HG03378 (cell line): ENCODE data around the gene CRYAB.
A peak's percentile ranks its signal among the peaks of the same experiment; 100 is the strongest.
"Not testable (repeated sequence)": the region's sequence is repeated elsewhere in the genome, so short reads cannot be mapped to it uniquely, and the experiment has no call there.

Experiments used
- ATAC-seq: cut with Tn5 transposase; IDR thresholded peaks from one replicate; pipeline ENCODE4 v1.9.1; 2021; ENCODE audit warnings: mild to moderate bottlenecking, moderate library complexity; ENCODE audit not compliant: unreplicated experiment

The CRYAB gene

DNA sequence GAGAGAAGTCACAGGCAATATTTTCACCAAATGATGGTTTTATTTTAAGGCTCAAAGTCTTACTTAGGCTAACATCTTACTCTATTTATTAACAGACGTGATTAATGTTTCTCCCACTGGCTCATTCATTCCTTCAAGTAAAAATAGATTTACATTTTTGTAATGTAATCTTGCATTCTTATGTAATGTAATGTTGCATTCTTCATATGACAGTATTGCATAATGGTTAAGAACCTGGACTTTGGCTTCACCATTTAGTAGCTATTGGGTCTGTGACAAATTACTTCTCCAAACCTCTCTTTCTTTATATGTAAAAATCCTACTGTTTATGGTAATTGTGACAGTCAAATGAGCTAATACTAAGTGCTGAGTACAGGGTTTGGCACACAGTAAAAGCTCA, 22.3 kb upstream of the CRYAB start:
- no peak for ATAC-seq

DNA sequence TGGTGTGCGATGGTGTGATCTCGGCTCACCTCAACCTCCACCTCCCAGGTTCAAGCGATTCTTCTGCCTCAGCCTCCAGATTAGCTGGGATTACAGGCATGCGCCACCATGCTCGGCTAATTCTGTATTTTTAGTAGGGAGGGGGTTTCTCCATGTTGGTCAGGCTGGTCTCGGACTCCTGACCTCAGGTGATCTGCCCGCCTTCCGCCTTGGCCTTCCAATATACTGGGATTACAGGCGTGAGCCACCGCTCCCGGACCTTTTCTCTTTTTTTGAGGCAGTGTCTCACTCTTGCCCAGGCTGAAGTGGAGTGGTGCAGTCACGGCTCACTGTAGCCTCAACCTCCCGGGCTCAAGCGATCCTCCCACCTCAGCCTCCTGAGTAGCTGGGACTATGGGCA, 21.6 kb upstream of the CRYAB start:
- ATAC-seq: not testable (repeated sequence)

DNA sequence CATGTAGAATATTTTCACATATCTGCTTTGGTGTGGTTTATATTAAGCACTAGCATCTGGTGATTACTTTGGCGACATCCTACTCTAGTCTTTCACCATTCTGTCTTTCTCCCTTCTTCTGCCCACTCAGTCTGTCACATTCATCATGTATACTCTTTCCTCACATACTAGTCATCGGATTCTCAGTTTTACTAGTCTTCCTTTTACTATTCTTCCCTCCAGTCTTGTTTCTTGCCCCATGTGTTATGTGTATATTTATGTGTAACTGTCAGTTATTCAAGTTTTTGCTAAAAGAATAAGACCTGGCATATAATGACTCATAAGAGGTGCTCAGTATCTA, 21.0 kb upstream of the CRYAB start:
- ATAC-seq: no peak

DNA sequence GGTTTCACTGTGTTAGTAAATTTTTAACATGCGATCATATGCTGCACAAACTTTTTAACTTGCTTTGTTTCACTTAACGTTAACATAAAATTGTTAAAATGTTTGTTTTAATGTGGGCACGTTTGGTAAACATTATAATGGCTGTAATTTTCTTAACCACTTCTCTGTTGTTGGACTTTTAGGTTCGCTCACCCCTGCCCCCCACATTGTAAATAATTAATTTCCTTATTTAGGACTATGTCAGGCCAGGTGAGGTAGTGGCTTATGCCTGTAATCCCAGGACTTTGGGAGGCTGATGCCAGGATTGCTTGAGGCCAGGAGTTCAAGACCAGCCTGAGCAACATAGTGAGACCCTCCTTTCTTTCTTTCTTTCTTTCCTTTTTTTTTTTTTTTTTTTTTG, 18.9 kb upstream of the CRYAB start:
- no peak for ATAC-seq

DNA sequence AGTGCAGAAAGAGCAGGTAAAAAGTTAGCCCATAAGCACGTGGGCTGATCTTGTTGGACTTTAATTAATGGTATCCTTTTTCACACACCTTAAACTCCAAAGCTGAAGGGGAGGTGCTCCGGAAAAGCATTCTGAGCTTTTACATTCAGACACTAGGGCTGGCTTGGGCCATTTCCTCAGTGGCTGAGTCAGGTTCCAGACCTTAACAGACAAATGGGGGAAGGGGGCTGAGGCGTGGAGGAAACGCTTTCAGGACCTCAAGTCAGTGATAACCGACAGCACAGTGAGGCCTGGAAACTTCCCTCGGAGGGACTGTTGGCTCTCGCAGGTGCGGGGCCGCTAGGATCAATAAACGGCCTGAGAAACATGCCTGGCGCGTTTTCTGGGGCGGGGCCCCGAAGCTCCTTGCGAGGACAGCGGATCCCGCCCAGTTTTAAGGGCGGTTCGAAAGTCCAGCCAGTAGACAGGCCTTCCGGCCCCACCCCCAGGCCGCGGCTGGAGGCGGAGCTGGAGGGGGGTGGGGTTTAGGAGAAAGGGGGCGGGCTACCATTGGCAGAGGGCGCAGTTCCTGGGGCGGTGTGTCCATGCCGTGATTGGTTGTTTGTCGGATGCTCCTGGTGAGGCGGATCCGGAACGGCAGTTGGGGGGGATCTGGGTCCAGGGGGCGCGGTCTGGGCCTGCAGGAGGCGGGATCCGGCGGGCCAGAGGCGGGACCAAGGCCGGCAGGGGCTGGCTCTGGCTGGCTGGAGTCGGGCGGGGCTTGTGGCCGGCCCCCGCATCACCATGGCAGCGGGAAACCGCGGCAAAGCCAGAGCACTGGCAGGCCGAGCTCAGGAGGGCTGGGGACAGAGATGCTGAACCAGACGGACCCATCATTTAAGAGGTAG, 15.2 kb upstream of the CRYAB start:
- peak; percentile 83 for ATAC-seq

DNA sequence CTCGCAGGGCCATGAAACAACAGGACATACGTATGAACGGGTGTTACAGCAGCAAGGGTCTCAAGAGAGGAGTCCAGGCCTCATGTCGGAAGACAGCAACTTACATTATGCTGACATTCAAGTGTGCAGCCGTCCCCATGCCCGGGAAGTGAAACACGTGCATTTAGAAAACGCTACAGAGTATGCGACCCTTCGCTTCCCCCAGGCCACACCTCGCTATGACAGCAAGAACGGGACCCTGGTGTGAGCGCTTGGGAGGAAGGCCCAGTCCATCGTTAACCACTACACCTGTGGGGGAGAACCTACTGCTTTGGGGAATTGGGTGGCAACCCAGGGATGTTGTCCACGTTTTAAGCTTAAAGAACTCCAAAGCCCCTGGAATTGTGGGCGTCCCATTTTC, 14.4 kb upstream of the CRYAB start:
- ATAC-seq: no peak

DNA sequence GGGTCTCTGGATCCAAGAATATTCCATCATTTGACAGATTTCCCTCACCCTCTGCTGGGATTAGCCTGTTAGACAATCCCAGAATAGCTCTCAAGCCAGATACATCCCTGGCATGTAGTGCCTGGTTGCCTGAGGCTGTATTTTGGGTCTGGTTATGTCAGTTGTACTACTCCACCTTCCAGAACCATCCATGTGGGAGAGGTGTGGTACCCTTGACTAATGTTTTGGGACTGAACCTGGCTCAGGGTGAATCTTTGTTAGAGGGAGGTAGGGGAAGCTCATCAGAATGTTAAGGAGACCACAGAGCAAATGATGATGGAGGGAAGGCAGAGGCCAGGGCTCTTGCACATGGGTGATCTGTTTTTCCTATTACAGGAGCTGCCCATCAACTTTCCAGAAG, 12.4 kb upstream of the CRYAB start:
- ATAC-seq: no peak

DNA sequence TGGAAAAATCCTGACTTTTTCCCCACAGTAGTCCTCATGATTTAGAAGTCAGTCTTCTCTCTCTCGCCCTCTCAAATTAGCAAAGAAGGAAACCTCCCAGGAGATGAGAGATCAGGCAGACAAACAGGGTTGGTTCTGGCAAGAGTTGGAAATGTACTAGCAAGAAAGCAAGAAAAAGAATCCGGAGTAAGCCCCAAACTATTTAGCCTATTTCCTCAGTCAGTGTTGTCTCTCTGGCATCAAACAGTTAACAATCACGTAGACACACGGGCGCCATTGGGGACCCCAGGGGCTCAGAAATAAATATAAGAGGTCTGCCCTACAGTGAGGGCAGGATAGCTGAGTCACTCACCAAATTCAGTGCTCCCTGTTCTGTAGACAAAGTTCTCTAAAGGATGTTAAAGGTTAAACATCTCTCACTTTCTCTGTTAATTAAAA, 11.8 kb upstream of the CRYAB start:
- ATAC-seq: no peak

DNA sequence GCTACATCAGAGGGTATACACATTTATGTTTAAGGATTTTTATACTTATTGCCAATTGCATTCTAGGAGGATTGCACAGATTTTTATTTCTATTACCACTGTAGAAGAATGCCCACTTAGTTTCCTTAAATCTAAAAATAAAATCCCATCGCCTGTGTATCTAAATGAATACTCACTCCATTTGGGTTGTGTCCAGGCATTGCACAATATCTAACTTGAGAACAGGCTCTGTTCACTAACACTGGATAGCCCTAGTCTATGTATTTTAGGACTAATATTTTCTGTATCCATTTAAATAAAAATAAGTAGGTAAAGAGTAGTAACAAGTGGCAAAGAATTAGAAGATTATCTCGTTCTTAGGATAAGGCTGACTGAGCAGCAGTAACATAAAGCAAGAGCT, 11.2 kb upstream of the CRYAB start:
- no peak for ATAC-seq

DNA sequence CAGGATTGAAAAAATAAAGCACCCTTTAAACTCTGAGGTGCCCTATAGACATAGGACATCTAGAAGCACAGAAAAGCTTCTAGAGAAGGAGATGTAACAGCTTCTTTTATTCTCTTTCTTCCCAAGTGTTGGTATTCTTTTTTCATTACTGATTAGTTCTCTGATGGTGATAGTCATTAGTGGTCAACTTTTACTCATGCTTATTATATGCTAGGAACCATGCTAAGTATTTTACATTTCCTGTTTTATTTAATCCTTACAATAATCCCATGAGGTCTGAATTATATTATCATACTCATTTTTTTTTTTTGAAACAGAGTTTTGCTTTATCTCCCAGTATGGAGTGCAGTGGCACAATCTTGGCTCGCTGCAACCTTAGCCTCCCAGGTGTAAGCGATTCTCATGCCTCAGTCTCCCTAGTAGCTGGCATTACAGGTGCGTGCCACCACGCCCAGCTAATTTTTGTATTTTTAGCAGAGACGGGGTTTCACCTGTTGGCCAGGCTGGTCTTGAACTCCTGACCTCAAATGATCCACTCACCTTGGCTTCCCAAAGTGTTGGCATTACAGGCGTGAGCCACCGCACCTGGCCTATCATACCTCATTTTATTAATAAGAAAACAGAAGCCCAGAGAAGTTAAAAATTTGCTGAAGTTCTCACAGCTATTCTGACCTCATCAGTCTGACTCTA, 10.1 kb upstream of the CRYAB start:
- no peak for ATAC-seq

DNA sequence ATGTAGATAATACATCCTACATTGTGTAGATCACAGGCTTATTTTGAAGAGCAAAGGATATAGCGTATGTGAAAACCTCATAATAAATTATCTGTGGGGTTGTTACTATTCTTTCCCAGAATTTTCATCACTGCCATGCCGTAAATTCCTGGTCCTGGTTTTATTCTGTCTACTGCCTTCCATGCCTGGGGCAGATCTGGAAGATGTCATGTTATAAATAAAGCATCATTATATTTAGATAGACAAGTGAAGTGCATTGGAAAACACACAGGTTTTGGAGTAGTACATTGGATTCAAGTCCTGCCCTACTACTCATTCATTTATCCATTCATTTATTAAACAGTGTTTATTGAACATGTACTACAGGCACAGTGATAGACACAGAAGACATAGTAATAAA, 9.3 kb upstream of the CRYAB start:
- ATAC-seq: no peak

DNA sequence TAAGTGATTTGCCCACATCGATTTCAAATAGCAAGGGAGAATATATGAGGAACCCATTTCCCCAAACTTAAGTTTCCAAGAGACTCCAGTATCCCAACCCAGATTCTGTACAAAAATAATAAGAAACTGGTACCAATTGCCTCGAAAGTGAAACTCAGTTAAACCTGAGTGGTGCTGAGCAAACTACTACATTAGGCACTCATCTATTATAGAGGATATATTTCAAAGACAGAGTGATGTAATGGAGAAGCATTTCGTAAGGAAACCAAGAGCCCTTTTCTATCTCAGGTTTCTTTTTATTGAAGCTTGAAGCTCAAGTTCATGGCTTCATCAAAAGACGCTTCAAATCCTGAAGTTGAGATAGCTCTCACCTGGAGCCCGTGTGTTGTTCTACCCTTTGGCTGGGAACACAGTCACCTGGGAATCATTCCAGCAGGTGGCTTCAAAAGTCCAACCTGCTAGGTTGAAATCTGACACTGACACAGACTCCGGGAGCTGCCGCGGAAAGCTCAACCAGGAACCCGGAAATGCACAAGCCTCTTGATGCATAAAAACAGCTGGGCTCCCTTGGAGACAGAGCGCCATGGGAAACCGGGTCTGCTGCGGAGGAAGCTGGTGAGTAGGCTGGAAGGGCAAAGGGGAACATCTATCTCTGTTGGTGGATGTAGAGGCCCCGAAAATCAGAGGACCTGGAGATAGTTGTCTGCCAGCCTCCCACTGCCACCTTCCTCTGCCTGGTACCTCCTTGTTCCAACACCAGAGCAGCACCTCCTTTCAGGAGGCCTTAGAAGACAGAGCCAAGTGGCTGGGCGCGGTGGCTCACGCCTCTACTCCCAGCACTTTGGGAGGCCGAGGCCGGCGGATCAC, 7.1 kb upstream of the CRYAB start, which contains the start of gene C11orf52:
Gene C11orf52 (plus strand): TSS at position 524 of the 867 bp plus-strand sequence. CDS start 60 bp downstream, at position 584.
- no peak for ATAC-seq

DNA sequence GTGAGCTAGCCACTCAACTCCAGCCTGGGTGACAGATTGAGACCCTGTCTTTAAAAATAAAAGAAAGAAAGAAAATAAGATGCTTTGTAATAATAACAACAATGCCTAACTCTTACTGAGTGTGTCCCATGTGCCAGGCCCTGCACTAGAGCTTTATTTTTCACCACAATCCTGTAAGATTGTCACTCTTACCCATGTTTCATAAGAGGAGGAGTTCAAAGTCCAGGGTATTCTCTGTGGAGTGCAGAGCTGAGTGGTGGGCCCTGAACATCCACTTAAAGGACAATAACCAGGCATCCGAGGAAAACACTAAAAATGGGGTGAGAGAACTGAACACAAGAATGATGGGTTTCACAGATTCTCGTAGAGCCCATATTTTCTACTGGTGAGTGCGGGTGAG, 6.2 kb upstream of the CRYAB start:
- no peak for ATAC-seq

DNA sequence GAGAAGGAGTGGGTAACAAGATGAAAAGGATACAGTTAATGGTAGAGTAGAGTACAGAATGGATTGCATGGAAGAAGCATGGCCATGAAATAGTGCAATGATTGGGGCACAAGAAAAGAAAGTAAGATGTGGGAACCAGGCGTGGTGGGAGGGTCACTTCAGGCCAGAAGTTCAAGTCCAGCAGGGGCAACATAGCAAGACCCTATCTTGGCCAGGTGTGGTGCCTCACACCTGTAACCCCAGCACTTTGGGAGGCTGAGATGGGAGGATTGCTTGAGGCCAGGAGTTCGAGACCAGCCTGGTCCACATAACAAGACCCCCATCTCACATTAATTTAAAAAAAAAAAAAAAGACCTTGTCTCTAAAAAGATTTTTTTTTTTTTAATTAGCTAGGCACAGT, 5.7 kb upstream of the CRYAB start:
- no peak for ATAC-seq

DNA sequence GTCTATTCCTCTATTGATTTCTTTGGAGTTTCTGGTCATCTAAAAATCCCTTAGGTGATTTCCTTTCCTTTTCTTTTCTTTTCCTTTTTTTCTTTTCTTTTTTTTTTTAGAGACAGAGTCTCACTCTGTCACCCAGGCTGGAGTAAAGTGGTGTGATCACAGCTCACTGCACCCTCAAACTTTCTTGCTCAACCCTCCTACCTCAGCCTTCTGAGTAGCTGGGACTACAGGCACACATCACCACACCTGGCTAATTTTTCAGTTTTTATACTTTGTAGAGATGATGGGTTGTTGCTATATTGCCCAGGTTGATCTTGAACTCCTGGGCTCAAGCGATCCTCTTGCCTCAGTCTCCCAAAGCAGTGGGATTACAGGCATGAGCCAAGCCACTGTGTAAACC, 5.2 kb upstream of the CRYAB start:
- ATAC-seq: no peak

DNA sequence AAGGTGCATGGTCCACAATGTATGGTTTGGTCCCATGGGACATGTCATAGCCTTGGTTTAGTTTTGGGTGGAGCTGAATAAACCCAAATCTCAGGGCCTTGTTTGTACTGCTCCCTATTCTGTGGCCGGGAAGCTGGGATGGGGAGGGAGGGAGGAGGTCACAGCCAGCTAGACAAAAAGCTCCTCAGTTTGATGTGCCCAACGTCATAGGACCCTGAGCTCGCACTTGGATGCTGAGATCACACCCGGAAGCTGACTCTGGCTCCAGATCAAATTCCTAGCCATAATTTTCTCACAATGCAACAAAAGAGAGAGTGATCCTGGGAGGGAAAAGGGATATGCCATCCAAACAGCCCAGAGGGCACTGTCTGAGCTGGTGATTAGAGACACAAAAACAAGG, 2.4 kb upstream of the CRYAB start:
- no peak for ATAC-seq

DNA sequence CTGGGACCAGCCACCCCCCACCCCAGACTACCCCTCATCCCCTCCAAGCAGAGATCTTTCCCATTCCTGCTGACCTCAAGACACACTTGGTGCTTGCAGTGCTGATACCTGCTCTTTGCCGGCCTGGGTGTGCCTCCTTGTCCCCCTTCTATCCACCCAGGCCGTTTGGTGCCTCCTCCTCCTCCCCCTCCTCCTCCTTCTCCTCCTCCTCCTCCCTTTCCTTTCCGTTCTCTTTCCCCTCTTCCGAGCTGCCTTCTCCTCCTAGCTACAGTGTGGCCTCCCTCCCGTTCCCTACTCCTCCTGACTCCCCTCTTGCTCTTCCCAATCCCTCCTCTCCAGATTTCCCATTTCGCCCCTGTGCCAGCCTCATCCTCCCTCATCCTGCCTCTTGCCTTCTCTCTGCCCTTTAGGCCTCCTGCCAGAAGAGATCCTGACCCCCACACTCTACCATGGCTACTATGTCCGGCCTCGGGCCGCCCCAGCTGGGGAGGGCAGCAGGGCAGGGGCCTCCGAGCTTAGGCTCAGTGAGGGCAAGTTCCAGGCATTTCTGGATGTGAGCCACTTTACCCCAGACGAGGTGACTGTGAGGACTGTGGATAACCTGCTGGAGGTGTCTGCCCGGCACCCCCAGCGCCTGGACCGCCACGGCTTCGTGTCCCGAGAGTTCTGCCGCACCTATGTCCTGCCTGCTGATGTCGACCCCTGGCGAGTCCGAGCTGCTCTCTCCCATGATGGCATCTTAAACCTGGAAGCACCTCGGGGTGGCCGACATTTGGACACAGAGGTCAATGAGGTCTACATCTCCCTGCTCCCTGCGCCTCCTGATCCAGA, 1.7 kb upstream of the CRYAB start:
- no peak for ATAC-seq

DNA sequence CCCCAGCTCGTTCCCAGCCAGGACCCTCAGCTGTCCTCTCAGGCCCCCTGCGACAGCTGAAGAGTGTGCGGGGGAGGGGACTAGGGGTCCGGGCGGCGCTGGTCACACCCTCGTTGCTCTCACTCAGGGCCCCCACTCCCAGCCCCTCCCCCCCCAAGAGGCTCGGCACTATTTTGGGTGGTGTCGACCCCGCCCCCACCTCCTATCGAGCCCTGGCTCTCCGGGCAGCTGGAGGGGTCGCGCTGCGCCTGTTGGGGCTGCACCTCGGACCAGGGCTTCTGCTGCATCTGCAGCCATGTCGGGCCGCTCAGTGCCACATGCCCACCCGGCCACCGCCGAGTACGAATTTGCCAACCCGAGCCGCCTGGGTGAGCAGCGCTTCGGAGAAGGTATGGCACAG, 965 bp upstream of the CRYAB start, which contains the start of gene HSPB2:
Gene HSPB2 (plus strand): TSS at position 200 of the 400 bp plus-strand sequence. CDS start 96 bp downstream, at position 296.
- no peak for ATAC-seq

DNA sequence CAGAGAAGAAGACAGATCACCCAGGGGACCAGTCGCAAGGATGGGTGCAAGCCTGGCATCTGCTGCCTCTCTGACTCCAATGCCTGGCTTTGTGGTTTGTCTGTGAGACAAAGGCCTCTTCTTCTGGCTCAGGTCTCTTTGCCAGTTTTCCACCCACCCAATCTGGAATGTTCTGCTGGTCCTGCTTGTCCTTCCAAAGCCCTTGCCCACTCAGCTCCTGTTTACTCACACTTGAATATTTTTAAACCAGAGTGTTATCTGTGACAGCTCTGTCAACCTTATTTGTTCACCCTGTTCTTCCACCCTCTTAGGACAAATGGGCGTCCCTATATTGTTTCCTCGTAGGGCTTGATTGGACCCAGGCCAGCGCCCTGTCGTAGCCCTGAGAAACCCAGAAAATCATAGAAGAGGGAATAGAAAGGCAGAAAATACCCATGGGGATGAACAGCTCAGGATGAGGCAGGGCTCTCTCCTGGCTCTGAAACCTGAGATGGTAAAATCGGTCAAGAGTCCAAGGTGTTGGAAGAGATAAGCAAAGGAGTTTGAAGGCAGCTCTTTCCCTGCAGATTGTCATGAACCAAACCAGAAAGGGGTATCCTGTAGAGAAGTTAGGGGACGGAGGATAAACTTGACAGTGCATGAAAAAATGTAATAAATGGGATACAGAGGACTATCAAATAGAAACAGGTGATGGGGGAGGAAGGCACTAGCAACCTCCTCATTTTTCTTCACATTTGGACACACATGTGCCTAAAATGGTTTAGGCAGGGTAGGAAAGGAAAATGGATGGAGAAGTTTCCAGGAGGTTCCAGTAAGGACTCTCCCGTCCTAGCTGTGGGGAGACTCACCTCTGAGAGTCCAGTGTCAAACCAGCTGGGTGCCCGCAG, 651 bp downstream of the CRYAB start:
- no peak for ATAC-seq
